ENCODE measurements around the gene ADTRP. TPM values are rescaled to one million over a fixed set of nuclear protein-coding genes. Genes with fewer than 3 reads are reported as not detected.
"Not testable (repeated sequence)": the region's sequence is repeated elsewhere in the genome, so short reads cannot be mapped to it uniquely, and the experiment has no call there.

Gene ADTRP
- total RNA-seq, 2 experiments from 2014 or later: 3.5 to 4.2 TPM

- ChIA-PET POLR2A (no interaction called here), CTCF (no interaction called here)
These were observed 96.0 kb downstream of the ADTRP start for GRCh38 chr6:11682561-11682975.

- ChIA-PET CTCF (no interaction called here), POLR2A (no interaction called here)
These were observed 96.8 kb downstream of the ADTRP start for GRCh38 chr6:11681770-11682169.

GRCh38 chr6:11681357-11681756 is 97.2 kb downstream of the ADTRP start:
- CTCF ChIA-PET: no interaction called here
- POLR2A ChIA-PET: no interaction called here

GRCh38 chr6:11680479-11680878 is 98.1 kb downstream of the ADTRP start:
- POLR2A ChIA-PET, CTCF ChIA-PET: not testable (repeated sequence)

- POLR2A ChIA-PET: no interaction called here
- CTCF ChIA-PET: no interaction called here
These were observed 99.5 kb downstream of the ADTRP start for GRCh38 chr6:11679099-11679498.

- ChIA-PET CTCF (no interaction called here), POLR2A (no interaction called here)
These were observed 103.0 kb downstream of the ADTRP start for GRCh38 chr6:11675601-11676000.

GRCh38 chr6:11672669-11673068 is 105.9 kb downstream of the ADTRP start:
- ChIA-PET CTCF (no interaction called here), POLR2A (no interaction called here)

- CTCF ChIA-PET: no interaction called here
- POLR2A ChIA-PET: no interaction called here
These were observed 106.3 kb downstream of the ADTRP start for GRCh38 chr6:11672256-11672655.

GRCh38 chr6:11669696-11670095 is 108.9 kb downstream of the ADTRP start:
- ChIA-PET CTCF (no interaction called here), POLR2A (no interaction called here)

- ChIA-PET POLR2A (no interaction called here), CTCF (interaction anchor here (0.6 kb wide), 1 partner anchor 491 kb away, joined by 3 read pairs; no protein-coding TSS in a partner anchor)
These were observed 110.1 kb downstream of the ADTRP start for GRCh38 chr6:11668455-11668854.

- CTCF ChIA-PET: no interaction called here
- POLR2A ChIA-PET: no interaction called here
These were observed 110.7 kb downstream of the ADTRP start for GRCh38 chr6:11667876-11668275.

- ChIA-PET CTCF (interaction anchor here (1.2 kb wide), 1 partner anchor 186 kb away, joined by 3 read pairs; no protein-coding TSS in a partner anchor), POLR2A (interaction anchor here (0.6 kb wide), 1 partner anchor 366 kb away, joined by 8 read pairs; no protein-coding TSS in a partner anchor)
These were observed 112.8 kb downstream of the ADTRP start for GRCh38 chr6:11665604-11666326.

Other genes with a start within 250 kb of the ADTRP start
- gene TMEM170B, start 241.1 kb downstream of the ADTRP start, total RNA-seq: 1 to 10 TPM; 2.7 to 2.9 TPM
- gene HIVEP1, start 233.5 kb upstream of the ADTRP start, total RNA-seq: 10 to 100 TPM; 32.1 to 32.4 TPM